ENCODE measurements around the gene PPP2R2C.

The PPP2R2C gene

GRCh38 chr4:6383929-6384328, 88.5 kb downstream of the PPP2R2C start:
- no peaks in the 10 kb centered on the region for H3K4me1 ChIP-seq (ENCODE audit: control insufficient read depth, insufficient read depth, low read length)
- H3K27ac ChIP-seq (ENCODE audit: low read depth, low read length): no peak overlapping the region
- no peaks in the 10 kb centered on the region for H3K27me3 ChIP-seq (ENCODE audit: control insufficient read depth, insufficient read depth, low read length)
- H3K4me3 ChIP-seq (ENCODE audit: low read depth, low read length): no peak overlapping the region
- no peaks in the 10 kb centered on the region for H3K36me3 ChIP-seq (ENCODE audit: control insufficient read depth, insufficient read depth, low read length)
- no peak overlapping the region for H3K9ac ChIP-seq (ENCODE audit: low read depth, low read length)
- H3K9me3 ChIP-seq (ENCODE audit: control insufficient read depth, insufficient read depth, low read length): no peaks in the 10 kb centered on the region

DNA sequence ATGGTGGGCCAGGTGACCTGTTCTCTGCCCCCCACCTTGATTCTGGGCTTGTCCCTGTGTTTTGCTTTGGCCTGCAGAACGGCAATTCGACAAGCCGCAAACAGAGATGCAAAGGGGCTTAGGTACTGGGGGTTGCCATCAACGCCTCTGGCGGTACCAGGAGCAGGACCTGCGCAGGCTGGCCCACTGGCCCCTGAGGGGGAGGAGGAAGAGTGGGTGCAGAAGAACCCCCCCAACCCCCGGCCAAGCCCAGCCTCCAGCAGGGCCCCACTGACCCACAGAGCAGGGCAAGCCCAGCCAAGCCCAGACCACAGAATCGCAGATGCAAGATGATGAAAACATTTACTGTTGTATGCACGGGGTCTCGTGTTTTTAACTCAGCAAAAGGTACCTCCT, 89.4 kb downstream of the PPP2R2C start:
- Histone ChIP-seq H3K36me3 (ENCODE audit: control insufficient read depth, insufficient read depth, low read length) (no peaks in the 10 kb centered on the region), H3K27me3 (ENCODE audit: control insufficient read depth, insufficient read depth, low read length) (no peaks in the 10 kb centered on the region), H3K9ac (ENCODE audit: low read depth, low read length) (no peak overlapping the region)

DNA sequence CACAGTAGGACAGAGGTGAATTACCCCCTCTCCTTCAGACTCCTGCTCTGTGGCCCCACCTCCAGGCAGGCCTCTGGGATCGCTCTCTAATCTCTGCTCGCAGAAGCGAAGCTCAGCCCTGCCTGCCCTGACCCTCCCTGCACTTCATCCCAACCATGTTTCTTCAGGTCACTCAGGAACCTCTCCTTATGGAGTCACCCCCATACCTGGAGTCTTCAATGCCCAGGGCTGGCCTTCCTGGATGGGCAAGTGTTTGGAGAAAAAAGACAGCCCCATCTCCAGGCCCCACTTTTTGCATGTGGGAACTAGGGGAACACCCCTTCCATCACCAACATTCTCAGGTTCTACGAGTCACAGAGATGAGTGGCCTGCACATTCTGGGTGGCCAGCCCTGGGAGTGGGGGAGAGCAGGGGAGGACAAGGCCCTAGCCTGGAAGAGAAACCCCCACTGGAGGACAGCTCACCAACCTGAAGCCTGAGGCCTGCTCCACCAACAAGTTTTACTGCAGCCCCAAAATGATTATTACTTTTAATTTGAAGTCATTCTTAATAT, 90.8 kb downstream of the PPP2R2C start:
- Histone ChIP-seq H3K4me1 (ENCODE audit: control insufficient read depth, insufficient read depth, low read length) (no peaks in the 10 kb centered on the region), H3K36me3 (ENCODE audit: control insufficient read depth, insufficient read depth, low read length) (no peaks in the 10 kb centered on the region), H3K4me3 (ENCODE audit: low read depth, low read length) (no peak overlapping the region), H3K9ac (ENCODE audit: low read depth, low read length) (no peak overlapping the region), H3K27ac (ENCODE audit: low read depth, low read length) (no peak overlapping the region), H3K27me3 (ENCODE audit: control insufficient read depth, insufficient read depth, low read length) (no peaks in the 10 kb centered on the region), H3K9me3 (ENCODE audit: control insufficient read depth, insufficient read depth, low read length) (no peaks in the 10 kb centered on the region)

More for the DNA sequence above, 89.4 kb downstream of the PPP2R2C start:
- no peaks in the 10 kb centered on the region for H3K9me3 ChIP-seq (ENCODE audit: control insufficient read depth, insufficient read depth, low read length)
- no peak overlapping the region for H3K27ac ChIP-seq (ENCODE audit: low read depth, low read length)
- no peaks in the 10 kb centered on the region for H3K4me1 ChIP-seq (ENCODE audit: control insufficient read depth, insufficient read depth, low read length)
- H3K4me3 ChIP-seq (ENCODE audit: low read depth, low read length): no peak overlapping the region

GRCh38 chr4:6380746-6381410, 91.5 kb downstream of the PPP2R2C start:
- no peak overlapping the region for H3K4me3 ChIP-seq (ENCODE audit: low read depth, low read length)
- H3K27ac ChIP-seq (ENCODE audit: low read depth, low read length): no peak overlapping the region
- no peaks in the 10 kb centered on the region for H3K27me3 ChIP-seq (ENCODE audit: control insufficient read depth, insufficient read depth, low read length)
- H3K9me3 ChIP-seq (ENCODE audit: control insufficient read depth, insufficient read depth, low read length): no peaks in the 10 kb centered on the region
- H3K9ac ChIP-seq (ENCODE audit: low read depth, low read length): no peak overlapping the region
- H3K4me1 ChIP-seq (ENCODE audit: control insufficient read depth, insufficient read depth, low read length): no peaks in the 10 kb centered on the region
- H3K36me3 ChIP-seq (ENCODE audit: control insufficient read depth, insufficient read depth, low read length): no peaks in the 10 kb centered on the region

DNA sequence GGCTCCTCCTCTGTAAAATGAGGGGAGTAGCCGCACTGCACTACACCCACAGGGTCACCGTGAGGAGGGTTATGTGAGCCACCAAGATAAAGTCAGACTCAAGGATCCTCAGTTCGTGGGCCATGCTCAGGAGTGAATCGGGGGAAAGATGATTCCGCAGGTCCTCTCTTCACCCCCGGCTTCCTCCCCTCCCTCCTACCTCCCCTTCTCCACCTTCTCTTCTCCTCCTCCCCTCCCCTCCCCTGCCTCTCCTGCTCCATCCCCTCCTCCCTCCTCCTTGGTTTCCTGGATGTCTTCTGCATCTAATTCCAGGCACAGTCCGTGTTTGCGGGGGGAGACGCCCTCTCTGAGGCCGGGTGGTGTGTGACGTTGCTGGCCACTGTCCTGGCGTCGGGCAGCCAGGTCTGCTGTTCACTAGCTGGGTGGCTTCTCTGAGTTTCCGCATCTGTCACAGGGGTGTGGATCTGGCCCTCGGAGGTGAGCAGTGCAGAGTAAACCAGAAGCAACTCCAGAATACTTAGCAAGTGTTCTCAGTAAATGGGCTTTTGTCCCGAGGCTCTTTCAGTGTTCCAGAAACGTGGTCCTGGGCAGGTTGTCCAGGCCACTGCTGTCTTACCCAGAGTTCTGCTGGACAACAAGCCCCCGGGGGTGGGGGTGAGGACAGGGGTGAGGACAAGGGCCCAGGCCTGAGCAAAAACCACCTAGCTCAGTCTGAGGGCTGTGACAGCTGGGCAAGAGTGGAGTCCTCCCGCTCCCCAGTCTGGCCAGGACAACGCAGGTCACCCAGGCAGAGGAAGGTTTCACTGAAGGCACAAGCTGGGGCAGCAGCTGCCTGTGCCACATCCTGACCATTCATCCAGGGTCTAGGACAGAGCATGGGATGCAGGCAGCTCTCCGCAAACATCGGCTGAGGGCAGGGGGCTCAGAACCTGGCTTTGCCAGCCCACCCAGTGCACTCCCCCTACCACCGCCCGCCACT, 92.4 kb downstream of the PPP2R2C start:
- Histone ChIP-seq H3K27ac (ENCODE audit: low read depth, low read length) (no peak overlapping the region), H3K4me1 (ENCODE audit: control insufficient read depth, insufficient read depth, low read length) (no peaks in the 10 kb centered on the region), H3K36me3 (ENCODE audit: control insufficient read depth, insufficient read depth, low read length) (no peaks in the 10 kb centered on the region), H3K9ac (ENCODE audit: low read depth, low read length) (no peak overlapping the region), H3K4me3 (ENCODE audit: low read depth, low read length) (no peak overlapping the region), H3K9me3 (ENCODE audit: control insufficient read depth, insufficient read depth, low read length) (no peaks in the 10 kb centered on the region), H3K27me3 (ENCODE audit: control insufficient read depth, insufficient read depth, low read length) (no peaks in the 10 kb centered on the region)

- Histone ChIP-seq H3K9me3 (ENCODE audit: control insufficient read depth, insufficient read depth, low read length) (no peaks in the 10 kb centered on the region), H3K9ac (ENCODE audit: low read depth, low read length) (no peak overlapping the region), H3K4me1 (ENCODE audit: control insufficient read depth, insufficient read depth, low read length) (no peaks in the 10 kb centered on the region), H3K36me3 (ENCODE audit: control insufficient read depth, insufficient read depth, low read length) (no peaks in the 10 kb centered on the region), H3K27ac (ENCODE audit: low read depth, low read length) (no peak overlapping the region), H3K4me3 (ENCODE audit: low read depth, low read length) (no peak overlapping the region), H3K27me3 (ENCODE audit: control insufficient read depth, insufficient read depth, low read length) (no peaks in the 10 kb centered on the region)
These were observed 93.6 kb downstream of the PPP2R2C start for GRCh38 chr4:6378493-6379445.

DNA sequence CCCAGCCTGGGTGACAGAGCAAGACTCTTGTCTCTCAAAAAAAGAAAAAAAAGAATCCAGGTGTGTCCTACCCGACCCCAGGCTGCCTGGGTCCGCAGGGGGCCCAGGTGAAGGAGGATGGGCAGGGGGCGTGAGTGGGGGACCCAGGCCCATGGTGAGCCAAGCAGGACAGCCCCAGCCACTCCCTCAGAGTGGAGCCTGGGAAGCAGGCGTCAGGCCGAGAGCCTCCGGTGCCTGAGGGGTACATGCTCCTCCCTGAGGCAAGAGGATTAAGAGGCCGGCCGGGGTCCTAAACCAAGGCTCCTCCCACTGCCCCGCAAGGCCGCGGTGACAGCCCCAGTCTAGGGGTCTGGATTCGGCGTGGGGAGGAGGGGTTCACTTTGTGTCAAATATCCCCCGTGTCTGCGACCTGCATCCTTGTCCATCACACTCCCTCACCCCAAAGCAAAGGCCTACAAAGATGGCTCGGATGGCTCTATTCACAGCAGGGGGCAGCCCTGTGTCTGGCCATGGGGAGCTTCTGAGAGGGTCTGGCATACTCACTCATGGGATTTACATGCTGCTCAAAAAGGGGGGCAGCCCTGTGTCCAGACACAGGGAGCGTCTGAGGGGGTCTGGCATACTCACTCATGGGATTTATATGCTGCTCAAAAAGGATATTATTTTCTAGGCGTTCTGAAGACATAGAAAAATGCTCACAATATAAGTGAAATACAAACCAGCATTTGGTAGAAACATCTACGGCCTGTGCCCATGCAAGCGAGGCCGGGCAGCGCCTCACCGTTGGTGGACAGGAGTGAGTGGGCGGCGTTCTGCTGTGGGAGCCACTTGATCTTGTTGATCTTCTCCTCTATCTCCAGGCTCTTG, 94.6 kb downstream of the PPP2R2C start:
- H3K27me3 ChIP-seq (ENCODE audit: control insufficient read depth, insufficient read depth, low read length): no peaks in the 10 kb centered on the region
- H3K9me3 ChIP-seq (ENCODE audit: control insufficient read depth, insufficient read depth, low read length): no peaks in the 10 kb centered on the region
- H3K27ac ChIP-seq (ENCODE audit: low read depth, low read length): no peak overlapping the region
- H3K36me3 ChIP-seq (ENCODE audit: control insufficient read depth, insufficient read depth, low read length): no peaks in the 10 kb centered on the region
- H3K4me3 ChIP-seq (ENCODE audit: low read depth, low read length): no peak overlapping the region
- no peaks in the 10 kb centered on the region for H3K4me1 ChIP-seq (ENCODE audit: control insufficient read depth, insufficient read depth, low read length)
- H3K9ac ChIP-seq (ENCODE audit: low read depth, low read length): no peak overlapping the region

DNA sequence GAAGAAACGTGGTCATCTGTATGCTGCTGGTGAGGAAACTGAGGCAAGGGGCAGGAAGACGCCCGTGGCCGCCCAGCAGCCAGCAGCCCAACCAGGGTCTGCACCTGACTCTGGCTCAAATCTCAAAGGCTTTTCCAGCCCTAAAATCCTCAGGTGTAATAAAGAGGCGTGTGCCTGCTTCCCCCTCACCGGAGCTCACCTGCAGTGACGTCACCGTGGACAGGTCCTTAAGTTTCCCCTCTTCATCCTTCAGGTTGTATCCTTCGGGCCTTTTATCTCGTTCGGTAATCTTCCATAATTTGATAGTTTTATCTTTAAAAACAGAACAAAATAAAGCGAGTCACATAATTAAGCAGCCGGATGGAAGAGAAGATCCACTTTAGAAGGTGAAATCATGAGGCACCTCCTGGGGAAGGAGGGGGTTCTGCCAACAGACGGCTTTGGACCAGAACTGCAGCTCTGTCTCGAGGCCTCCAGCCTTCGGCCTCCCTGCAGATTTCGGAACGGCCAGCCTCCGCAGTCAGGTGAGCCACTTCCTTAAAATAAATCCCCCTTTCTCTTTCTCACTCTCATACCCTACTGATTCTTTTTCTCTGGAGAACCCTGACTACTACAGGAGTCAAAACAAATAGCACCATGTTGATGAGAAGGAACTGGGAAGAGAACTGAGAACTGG, 96.7 kb downstream of the PPP2R2C start:
- no peak overlapping the region for H3K9ac ChIP-seq (ENCODE audit: low read depth, low read length)
- no peaks in the 10 kb centered on the region for H3K4me1 ChIP-seq (ENCODE audit: control insufficient read depth, insufficient read depth, low read length)
- no peak overlapping the region for H3K27ac ChIP-seq (ENCODE audit: low read depth, low read length)
- no peaks in the 10 kb centered on the region for H3K36me3 ChIP-seq (ENCODE audit: control insufficient read depth, insufficient read depth, low read length)
- no peaks in the 10 kb centered on the region for H3K9me3 ChIP-seq (ENCODE audit: control insufficient read depth, insufficient read depth, low read length)
- no peak overlapping the region for H3K4me3 ChIP-seq (ENCODE audit: low read depth, low read length)
- H3K27me3 ChIP-seq (ENCODE audit: control insufficient read depth, insufficient read depth, low read length): no peaks in the 10 kb centered on the region

DNA sequence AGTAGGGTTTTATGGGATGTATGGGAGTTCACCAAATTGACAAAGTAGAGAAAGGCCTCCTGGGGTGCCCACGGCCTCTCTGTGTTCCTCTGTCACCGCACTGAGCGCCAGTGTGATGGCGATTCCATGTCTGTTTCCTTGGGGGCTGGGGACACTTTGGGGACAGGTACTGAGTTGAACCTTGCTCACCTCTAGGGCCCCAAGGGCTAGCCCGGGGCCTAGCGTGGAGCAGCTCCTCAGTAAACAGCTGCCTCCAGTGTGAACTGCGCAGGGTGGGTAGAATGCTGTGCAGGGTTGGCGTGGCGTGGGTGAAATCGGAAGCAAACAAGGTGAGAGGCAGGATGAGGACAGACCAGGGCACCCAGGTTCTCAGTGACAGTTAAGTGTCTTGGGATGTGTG, 97.8 kb downstream of the PPP2R2C start:
- Histone ChIP-seq H3K4me3 (ENCODE audit: low read depth, low read length) (no peak overlapping the region), H3K27me3 (ENCODE audit: control insufficient read depth, insufficient read depth, low read length) (no peaks in the 10 kb centered on the region), H3K36me3 (ENCODE audit: control insufficient read depth, insufficient read depth, low read length) (no peaks in the 10 kb centered on the region), H3K9me3 (ENCODE audit: control insufficient read depth, insufficient read depth, low read length) (no peaks in the 10 kb centered on the region), H3K27ac (ENCODE audit: low read depth, low read length) (no peak overlapping the region), H3K4me1 (ENCODE audit: control insufficient read depth, insufficient read depth, low read length) (peaks cover 6% of the 10 kb centered on the region; the same call in 1 of the 2 replicates), H3K9ac (ENCODE audit: low read depth, low read length) (no peak overlapping the region)

Data from HUES48 (cell line).